ENCODE results near the gene RPH3AL.
"Not testable (repeated sequence)": the region's sequence is repeated elsewhere in the genome, so short reads cannot be mapped to it uniquely, and the experiment has no call there.

Gene RPH3AL

GRCh38 chr17:224576-224975 lies 128.0 kb downstream of the RPH3AL start:
- DNase-seq (ENCODE audit: low read depth), result not testable (repeated sequence)

GRCh38 chr17:223723-224471 lies 128.7 kb downstream of the RPH3AL start:
- DNase-seq (ENCODE audit: low read depth), result no peak

DNA sequence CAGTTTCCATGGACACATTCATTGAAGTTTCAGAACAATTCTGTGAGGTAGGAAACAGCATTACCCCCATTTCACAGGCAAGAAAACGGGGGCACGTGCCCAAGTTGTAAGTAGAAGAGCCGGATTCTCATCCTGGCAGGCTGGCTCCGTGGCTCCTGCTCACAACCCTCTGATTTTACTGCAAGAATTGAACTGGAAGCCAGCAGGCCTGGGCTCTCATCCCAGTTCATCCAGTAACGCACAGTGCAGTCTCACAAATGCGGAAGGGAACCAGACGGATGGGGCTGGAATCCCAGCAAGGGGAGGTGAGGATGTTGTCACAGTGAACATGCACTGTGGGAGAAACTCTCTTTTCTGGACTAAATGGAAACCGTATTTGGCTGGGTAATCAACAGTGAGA lies 130.4 kb downstream of the RPH3AL start:
- no peak for DNase-seq (ENCODE audit: low read depth)

DNA sequence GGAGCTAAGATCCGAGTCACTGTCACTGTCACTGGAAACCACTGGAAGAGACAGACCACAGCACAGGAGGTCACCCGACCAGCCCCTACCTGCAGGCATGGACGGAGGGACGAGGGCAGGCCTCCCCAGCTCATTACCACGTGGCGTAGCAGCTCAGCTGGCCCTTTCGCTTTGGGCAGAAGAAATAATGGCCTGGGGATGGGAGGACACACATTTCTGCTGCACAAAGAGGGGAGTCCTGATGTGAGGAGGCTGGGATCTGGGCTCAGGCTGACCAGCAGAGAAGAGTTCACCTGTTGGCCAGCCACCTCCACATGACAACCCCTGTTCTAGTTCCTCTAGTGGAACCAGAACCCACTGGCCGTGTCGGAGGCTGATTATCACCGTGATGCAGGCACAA lies 132.9 kb downstream of the RPH3AL start:
- DNase-seq (ENCODE audit: low read depth), result no peak

DNA sequence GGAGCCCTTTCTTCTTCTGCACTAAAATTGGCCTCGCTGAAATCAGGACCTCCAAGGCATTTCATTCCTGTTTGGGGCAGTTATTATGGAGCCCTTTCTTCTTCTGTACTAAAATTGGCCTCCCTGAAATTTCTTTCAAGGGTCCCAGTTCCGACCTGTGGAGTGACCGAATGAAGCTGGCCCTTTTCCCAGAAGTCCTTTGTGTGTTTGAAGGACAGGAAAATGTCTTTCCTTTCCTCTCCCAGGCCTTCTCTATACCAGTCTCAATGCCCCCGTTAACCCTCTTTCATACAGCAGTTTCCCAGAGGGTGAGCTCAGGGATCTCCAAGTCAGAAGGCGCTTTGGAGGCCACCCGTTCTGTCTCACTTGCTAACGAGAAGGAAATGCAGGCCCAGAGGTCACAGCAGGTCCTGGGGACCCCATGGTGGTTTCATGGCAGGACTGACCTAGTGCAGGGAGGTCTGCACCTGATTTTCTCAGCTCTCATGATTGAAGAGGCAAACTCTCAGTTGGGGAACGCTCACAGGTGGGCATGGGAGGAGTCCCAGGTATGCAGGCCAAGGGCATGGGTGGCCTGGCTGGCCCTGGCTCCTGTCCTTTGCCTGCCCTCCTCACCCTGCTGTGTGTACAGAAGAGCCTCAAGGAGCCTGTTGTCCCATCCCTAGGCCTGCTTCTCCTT lies 134.0 kb downstream of the RPH3AL start:
- DNase-seq (ENCODE audit: low read depth), result no peak

DNA sequence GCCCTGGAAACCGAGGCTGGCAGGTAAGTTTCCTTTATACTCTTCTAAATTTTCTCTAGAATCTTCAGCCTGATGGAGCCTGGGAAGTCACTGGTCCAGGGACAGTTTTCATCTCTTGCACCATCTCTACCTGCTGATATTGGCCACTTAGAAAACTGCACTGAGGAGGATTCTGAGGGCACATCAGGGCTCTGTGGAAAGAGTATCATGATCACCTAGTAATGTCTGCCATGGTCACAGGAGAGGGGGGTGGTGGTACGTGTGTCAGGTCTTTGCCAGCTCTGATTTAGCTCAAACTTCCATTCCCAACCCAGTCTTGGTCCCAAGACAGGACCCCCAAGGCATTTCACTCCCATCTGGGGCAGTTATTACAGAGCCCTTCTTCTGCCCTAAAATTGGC lies 136.0 kb downstream of the RPH3AL start:
- no peak for DNase-seq (ENCODE audit: low read depth)

GRCh38 chr17:215563-216478 lies 136.8 kb downstream of the RPH3AL start:
- not testable (repeated sequence) for DNase-seq (ENCODE audit: low read depth)

GRCh38 chr17:214881-215331 lies 137.7 kb downstream of the RPH3AL start:
- DNase-seq (ENCODE audit: low read depth), result no peak

DNA sequence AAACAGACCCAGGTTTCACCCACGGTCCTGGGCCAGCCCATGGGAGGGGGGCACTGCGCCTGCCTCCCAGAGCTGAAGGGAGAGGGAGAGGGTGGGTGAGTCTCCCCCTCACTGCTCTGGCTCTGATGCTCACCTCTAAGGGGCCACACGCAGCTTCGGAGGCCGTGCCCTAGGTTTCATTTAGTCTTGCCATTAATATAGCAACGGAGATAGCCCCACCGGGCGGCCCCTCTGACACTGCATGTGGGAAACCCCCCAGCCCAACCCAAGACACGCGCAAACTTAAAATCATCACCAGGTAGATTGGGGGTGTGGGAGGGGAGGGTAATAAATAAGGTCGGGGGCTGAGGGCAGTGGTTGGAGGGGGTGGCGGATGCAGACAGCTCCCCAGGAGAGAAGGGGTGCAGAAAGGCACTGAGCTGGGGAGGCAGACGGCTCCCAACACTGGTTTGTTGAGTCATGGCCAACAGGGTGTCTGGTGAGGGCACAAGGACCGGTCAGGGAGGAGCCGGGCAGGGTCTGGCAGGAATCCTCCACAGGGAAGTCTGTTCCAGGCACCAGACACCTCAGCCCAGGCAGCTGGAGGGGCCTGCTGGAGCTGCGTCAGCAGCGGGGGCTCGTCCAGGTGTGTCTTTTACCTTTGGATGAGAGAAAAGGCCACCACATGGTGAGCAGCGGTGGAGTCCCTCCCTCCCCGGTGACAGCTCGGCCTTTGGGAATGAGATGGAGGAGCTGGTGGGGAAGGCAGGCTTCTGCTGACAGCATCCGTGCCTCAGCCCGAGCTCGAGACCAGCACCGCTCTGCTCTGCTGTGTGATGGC lies 139.1 kb downstream of the RPH3AL start:
- DNase-seq (ENCODE audit: low read depth), result no peak

GRCh38 chr17:210402-210801 lies 142.2 kb downstream of the RPH3AL start:
- DNase-seq (ENCODE audit: low read depth), result no peak

DNA sequence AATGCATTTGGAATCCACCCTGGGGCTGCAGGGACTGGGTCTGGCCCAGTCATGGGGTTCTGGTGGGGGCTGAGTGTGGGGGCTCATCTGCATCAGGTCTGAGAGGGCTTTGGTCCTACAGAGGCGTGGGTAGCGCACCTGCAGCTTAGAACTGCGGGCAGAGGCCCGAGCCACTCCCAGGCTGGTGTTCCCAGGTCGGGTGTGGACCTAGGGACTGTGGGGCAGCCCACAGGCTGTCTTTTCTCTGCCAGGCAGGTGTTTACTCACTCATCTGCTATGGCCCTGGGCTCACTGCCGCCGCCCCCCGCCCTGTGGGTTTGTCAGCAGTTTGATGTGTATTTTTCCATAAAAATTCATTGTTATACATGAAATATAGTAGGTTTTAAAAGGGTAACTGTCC lies 144.2 kb downstream of the RPH3AL start:
- no peak for DNase-seq (ENCODE audit: low read depth)

DNA sequence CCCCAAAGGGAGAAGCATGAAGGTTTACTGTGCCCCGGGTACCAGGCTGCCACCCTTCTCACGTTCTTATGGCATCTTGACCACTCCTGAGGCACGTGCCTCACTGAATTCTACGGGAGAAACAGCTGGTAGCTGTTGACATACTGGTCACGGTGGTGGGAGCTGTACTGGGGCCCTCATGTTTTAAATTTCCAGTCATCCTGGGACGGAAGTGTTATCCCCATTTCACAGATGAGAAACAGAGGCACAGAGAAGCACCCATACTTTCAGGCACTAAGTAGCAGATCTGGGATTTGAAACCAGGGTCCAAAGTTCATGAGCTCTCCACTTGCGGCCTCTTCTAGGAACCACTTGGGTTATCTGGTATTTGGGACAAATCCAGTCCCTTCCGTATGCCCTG lies 144.8 kb downstream of the RPH3AL start:
- no peak for DNase-seq (ENCODE audit: low read depth)

- no peak for DNase-seq (ENCODE audit: low read depth)
These were observed 145.6 kb downstream of the RPH3AL start for GRCh38 chr17:206941-207560.

DNA sequence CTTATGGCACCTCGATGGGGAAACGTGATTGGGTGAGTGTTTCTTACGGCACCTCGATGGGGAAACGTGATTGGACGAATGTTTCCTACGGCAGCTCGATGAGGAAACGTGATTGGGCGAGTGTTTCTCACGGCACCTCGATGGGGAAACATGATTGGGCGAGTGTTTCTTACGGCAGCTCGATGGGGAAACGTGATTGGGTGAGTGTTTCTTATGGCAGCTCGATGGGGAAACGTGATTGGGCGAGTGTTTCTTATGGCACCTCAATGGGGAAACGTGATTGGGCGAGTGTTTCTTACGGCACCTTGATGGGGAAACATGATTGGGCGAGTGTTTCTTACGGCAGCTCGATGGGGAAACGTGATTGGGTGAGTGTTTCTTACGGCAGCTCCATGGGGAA lies 146.1 kb downstream of the RPH3AL start:
- DNase-seq (ENCODE audit: low read depth), result not testable (repeated sequence)

- DNase-seq (ENCODE audit: low read depth), result no peak
These were observed 146.8 kb downstream of the RPH3AL start for GRCh38 chr17:205817-206216.

GRCh38 chr17:205148-205669 lies 147.4 kb downstream of the RPH3AL start:
- DNase-seq (ENCODE audit: low read depth), result no peak

GRCh38 chr17:204427-205147 lies 148.0 kb downstream of the RPH3AL start:
- no peak for DNase-seq (ENCODE audit: low read depth)

DNA sequence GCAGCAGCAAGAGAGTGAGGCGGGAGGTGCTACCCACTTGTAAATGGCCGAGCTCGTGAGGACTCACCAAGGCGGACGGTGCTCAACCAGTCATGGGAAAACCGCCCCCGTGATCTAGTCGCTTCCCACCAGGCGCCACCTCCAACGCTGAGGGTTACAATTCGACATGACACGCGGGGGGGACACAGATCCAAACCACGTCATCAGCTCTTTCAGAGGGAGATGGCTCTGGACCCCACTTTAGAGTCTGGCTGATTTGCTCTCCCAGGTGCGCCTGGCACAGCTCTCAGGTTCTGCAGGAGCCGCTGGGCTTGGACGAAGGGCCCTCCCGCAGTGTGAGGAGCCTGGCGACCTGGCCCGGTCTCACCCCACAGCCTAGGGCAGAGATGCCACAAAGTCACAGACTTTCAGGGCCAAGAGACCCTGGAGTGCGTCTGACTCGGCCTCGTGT lies 150.1 kb downstream of the RPH3AL start:
- DNase-seq (ENCODE audit: low read depth), result no peak

DNA sequence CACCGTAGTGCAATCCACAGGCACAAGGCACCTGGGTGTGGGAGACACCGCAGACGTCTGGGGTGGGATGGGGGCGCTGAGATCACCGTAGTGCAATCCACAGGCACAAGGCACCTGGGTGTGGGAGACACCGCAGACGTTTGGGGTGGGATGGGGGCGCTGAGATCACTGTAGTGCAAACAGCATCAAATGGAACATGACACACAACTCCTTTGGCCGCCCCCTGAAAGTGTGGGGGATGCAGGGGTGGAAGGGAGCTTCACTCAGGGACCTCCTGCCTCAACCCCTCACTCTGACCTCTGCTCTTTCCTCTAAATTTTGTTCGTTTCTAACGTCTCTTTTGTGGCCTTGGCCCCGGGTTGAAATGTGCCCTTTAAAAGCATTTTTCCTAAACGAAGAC lies 150.9 kb downstream of the RPH3AL start:
- not testable (repeated sequence) for DNase-seq (ENCODE audit: low read depth)

- not testable (repeated sequence) for DNase-seq (ENCODE audit: low read depth)
These were observed 151.3 kb downstream of the RPH3AL start for GRCh38 chr17:201257-201656.

Measured in ELR (cell line).